H9 (cell line): ENCODE measurements around the gene TSSK2. TPM values are rescaled to one million over a fixed set of nuclear protein-coding genes. Genes with fewer than 3 reads are reported as not detected.

Experiments
- DNase-seq: peaks from one replicate; pipeline ENCODE4 v3.0.0-alpha.2; 2017
- H2AFZ ChIP-seq: one replicate; pipeline ENCODE4 v1.6.1; 2013; ENCODE audit warnings: mild to moderate bottlenecking, low read length, control low read depth, moderate library complexity
- H2AK5ac ChIP-seq: 2 replicates; pipeline ENCODE4 v1.6.1; 2013; ENCODE audit warnings: low read length, control low read depth, mixed read lengths; ENCODE audit not compliant: insufficient read length
- H2BK120ac ChIP-seq: one replicate; pipeline ENCODE4 v1.6.1; 2013; ENCODE audit warnings: low read depth, mild to moderate bottlenecking, low read length, control low read depth, inconsistent platforms; ENCODE audit not compliant: poor library complexity, severe bottlenecking
- H2BK12ac ChIP-seq: 2 replicates; pipeline ENCODE4 v1.6.1; 2013; ENCODE audit warnings: low read length, control low read depth, mixed read lengths, low read depth; ENCODE audit not compliant: insufficient read length
- H2BK15ac ChIP-seq: 2 replicates; pipeline ENCODE4 v1.6.1; 2013; ENCODE audit warnings: low read depth, low read length, control low read depth
- H2BK20ac ChIP-seq: one replicate; pipeline ENCODE4 v1.6.1; 2013; ENCODE audit warnings: low read depth, mild to moderate bottlenecking, low read length, control low read depth, inconsistent platforms; ENCODE audit not compliant: poor library complexity, severe bottlenecking
- H2BK5ac ChIP-seq: 2 replicates; pipeline ENCODE4 v1.6.1; 2013; ENCODE audit warnings: low read length, control low read depth, mixed read lengths; ENCODE audit not compliant: insufficient read length
- H3K14ac ChIP-seq: 2 replicates; pipeline ENCODE4 v1.6.1; 2013; ENCODE audit warnings: low read length, control low read depth; ENCODE audit not compliant: insufficient read depth
- H3K18ac ChIP-seq: 2 replicates; pipeline ENCODE4 v1.6.1; 2013; ENCODE audit warnings: low read depth, mild to moderate bottlenecking, mixed read lengths, low read length, control low read depth; ENCODE audit not compliant: insufficient read length
- H3K23ac ChIP-seq: 2 replicates; pipeline ENCODE4 v1.6.1; 2013; ENCODE audit warnings: low read length, control low read depth, mixed read lengths, low read depth; ENCODE audit not compliant: insufficient read length
- H3K23me2 ChIP-seq: 2 replicates; pipeline ENCODE4 v1.6.1; 2013; ENCODE audit warnings: low read depth, mild to moderate bottlenecking, mixed read lengths, low read length, control low read depth; ENCODE audit not compliant: insufficient read length, poor library complexity, severe bottlenecking
- H3K27ac ChIP-seq: 2 replicates; pipeline ENCODE4 v1.5.1; 2013; ENCODE audit warnings: low read length, control low read depth, mixed read lengths, low read depth; ENCODE audit not compliant: insufficient read length
- H3K27me3 ChIP-seq: 2 replicates; pipeline ENCODE4 v1.6.1; 2013; ENCODE audit warnings: low read length, control low read depth, inconsistent platforms; ENCODE audit not compliant: insufficient read depth
- H3K4ac ChIP-seq: 2 replicates; pipeline ENCODE4 v1.6.1; 2013; ENCODE audit warnings: low read depth, mild to moderate bottlenecking, control low read depth, inconsistent platforms, low read length, moderate library complexity
- H3K4me1 ChIP-seq: 2 replicates; pipeline ENCODE4 v1.6.1; 2013; ENCODE audit warnings: low read length, control low read depth, inconsistent platforms; ENCODE audit not compliant: insufficient read depth
- H3K4me2 ChIP-seq: 2 replicates; pipeline ENCODE4 v1.6.1; 2013; ENCODE audit warnings: low read length, control low read depth, mixed read lengths; ENCODE audit not compliant: insufficient read length, insufficient read depth
- H3K56ac ChIP-seq: 2 replicates; pipeline ENCODE4 v1.6.1; 2013; ENCODE audit warnings: low read depth, mild to moderate bottlenecking, mixed read lengths, low read length, control low read depth; ENCODE audit not compliant: insufficient read length
- H3K79me1 ChIP-seq: 2 replicates; pipeline ENCODE4 v1.6.1; 2013; ENCODE audit warnings: low read depth, mild to moderate bottlenecking, moderate library complexity, low read length, control low read depth, inconsistent platforms; ENCODE audit not compliant: insufficient read depth, poor library complexity, severe bottlenecking
- H3K79me2 ChIP-seq: 2 replicates; pipeline ENCODE4 v1.6.1; 2013; ENCODE audit warnings: low read length, control low read depth, inconsistent platforms; ENCODE audit not compliant: insufficient read depth
- H3K9ac ChIP-seq: 2 replicates; pipeline ENCODE4 v1.6.1; 2013; ENCODE audit warnings: low read length, control low read depth, mixed read lengths; ENCODE audit not compliant: insufficient read length; ENCODE audit errors: extremely low read depth
- H3K9me3 ChIP-seq: one replicate; pipeline ENCODE4 v1.6.1; 2013; ENCODE audit warnings: low read depth, low read length, inconsistent platforms; ENCODE audit not compliant: control insufficient read depth
- H3T11ph ChIP-seq: one replicate; pipeline ENCODE4 v1.6.1; 2013; ENCODE audit warnings: mild to moderate bottlenecking, low read length, control low read depth, inconsistent platforms
- H4K20me1 ChIP-seq: one replicate; pipeline ENCODE4 v1.6.1; 2013; ENCODE audit not compliant: control insufficient read depth, insufficient read length, insufficient read depth
- H4K5ac ChIP-seq: 2 replicates; pipeline ENCODE4 v1.6.1; 2013; ENCODE audit warnings: low read depth, mild to moderate bottlenecking, mixed read lengths, low read length, control low read depth; ENCODE audit not compliant: insufficient read length
- H4K8ac ChIP-seq: replicated peaks from 2 replicates; pipeline ENCODE4 v1.6.1; 2013; ENCODE audit warnings: low read length, control low read depth, mixed read lengths, low read depth; ENCODE audit not compliant: insufficient read length
- H4K91ac ChIP-seq: 2 replicates; pipeline ENCODE4 v1.6.1; 2013; ENCODE audit warnings: low read depth, mild to moderate bottlenecking, moderate library complexity, mixed read lengths, low read length, control low read depth; ENCODE audit not compliant: insufficient read length
- H3K27ac Mint-ChIP-seq, 3 experiments: 2 replicates in 2 of 3; 3 replicates in 1 of 3; pipeline ENCODE4 v1.8.0; 2020 to 2021; ENCODE audit warnings: mixed read lengths in 3 of 3, mild to moderate bottlenecking in 1 of 3, moderate library complexity in 1 of 3
- H3K27me3 Mint-ChIP-seq: 2 replicates; pipeline ENCODE4 v1.8.0; 2021; ENCODE audit warnings: low read depth, mild to moderate bottlenecking, moderate library complexity, mixed read lengths
- H3K36me3 Mint-ChIP-seq, 3 experiments: 2 replicates in 2 of 3; 3 replicates in 1 of 3; pipeline ENCODE4 v1.8.0; 2020 to 2021; ENCODE audit warnings: low read depth in 3 of 3, mixed read lengths in 3 of 3; ENCODE audit not compliant: insufficient read depth in 1 of 3
- H3K4me1 Mint-ChIP-seq, 2 experiments: 2 replicates each; pipeline ENCODE4 v1.8.0; 2020; ENCODE audit warnings: mixed read lengths in 2 of 2
- H3K4me3 Mint-ChIP-seq, 2 experiments: 2 replicates in 1 of 2; 3 replicates in 1 of 2; pipeline ENCODE4 v1.8.0; 2020 to 2021; ENCODE audit warnings: mild to moderate bottlenecking in 2 of 2, mixed read lengths in 2 of 2, moderate library complexity in 1 of 2
- H3K9me3 Mint-ChIP-seq, 2 experiments: 2 replicates in 1 of 2; 3 replicates in 1 of 2; pipeline ENCODE4 v1.8.0; 2020; ENCODE audit warnings: mild to moderate bottlenecking in 2 of 2, mixed read lengths in 2 of 2, moderate library complexity in 1 of 2
- CTCF ChIP-seq: fragments of 200-600 bp; sonication (generic); conservative IDR thresholded peaks from 3 replicates; pipeline ENCODE4 v1.8.0; 2021; ENCODE audit warnings: antibody characterized with exemption, mild to moderate bottlenecking
- WGBS: extraction: QIAGEN DNeasy Blood & Tissue Kit; methylation state at CpG from one replicate; pipeline ENCODE4 v1.1.7; 2013; ENCODE audit warnings: missing lambda C conversion rate, low lambda C conversion rate, mixed read lengths; ENCODE audit not compliant: insufficient read length; ENCODE audit errors: extremely low coverage; 5-methylcytosine and 5-hydroxymethylcytosine counted together
- total RNA-seq: library from RNA; stranded (reverse); gene quantifications from 2 replicates; pipeline ENCODE4 v1.2.1, GENCODE V29; 2021

The TSSK2 gene
- total RNA-seq, 1 experiment from 2014 or later = not detected

- no peak overlapping the region for H3K27ac ChIP-seq
Measured at GRCh38 chr22:19107730-19108074, 23.4 kb upstream of the TSSK2 start.

More at GRCh38 chr22:19107730-19108074, 23.4 kb upstream of the TSSK2 start:
- Mint-ChIP-seq H3K9me3 (no peaks in the 10 kb centered on the region), H3K36me3 (0 out of 7 replicates have a peak, but pooled peaks cover 0 to 4% (median 0%) of the 10 kb centered on the region in 3 experiments), H3K27ac (peak overlapping the region in 1 of 3 experiments; percentile 13; a peak in 1 of 7 replicates), H3K27me3 (no peaks in the 10 kb centered on the region), H3K4me3 (no peak overlapping the region), H3K4me1 (peaks cover 28 to 29% of the 10 kb centered on the region in 2 experiments)
- Histone ChIP-seq H3K56ac (no peak overlapping the region), H2BK120ac (no peak overlapping the region), H3K4me1 (peaks cover 8% of the 10 kb centered on the region; the same call in 1 of the 2 replicates), H3K27me3 (no peaks in the 10 kb centered on the region), H4K20me1 (peaks cover 2% of the 10 kb centered on the region), H2BK20ac (no peak overlapping the region), H3K18ac (no peak overlapping the region), H3K4me2 (no peak overlapping the region), H2BK12ac (no peak overlapping the region), H3K23me2 (no peaks in the 10 kb centered on the region), H4K91ac (no peak overlapping the region), H3K9ac (no peak overlapping the region), H2AK5ac (no peak overlapping the region), H3K79me1 (peaks cover 4% of the 10 kb centered on the region), H3T11ph (no peak overlapping the region), H2AFZ (no peak overlapping the region), H3K23ac (no peak overlapping the region), H3K79me2 (peaks cover 18% of the 10 kb centered on the region; the same call in 1 of the 2 replicates), H2BK15ac (no peak overlapping the region), H3K14ac (no peak overlapping the region), H2BK5ac (no peak overlapping the region), H4K5ac (no peak overlapping the region), H3K9me3 (no peaks in the 10 kb centered on the region), H4K8ac (no peak overlapping the region), H3K4ac (no peak overlapping the region)
- TF ChIP-seq CTCF = no peak
- WGBS = no CpG with 5 or more reads among the region's 8 CpGs
- no peak for DNase-seq
